ENCODE measurements around the gene SBF1. TPM values are rescaled to one million over a fixed set of nuclear protein-coding genes. Genes with fewer than 3 reads are reported as not detected.
"Not testable (repeated sequence)": the region's sequence is repeated elsewhere in the genome, so short reads cannot be mapped to it uniquely, and the experiment has no call there.

The SBF1 gene, protein sequence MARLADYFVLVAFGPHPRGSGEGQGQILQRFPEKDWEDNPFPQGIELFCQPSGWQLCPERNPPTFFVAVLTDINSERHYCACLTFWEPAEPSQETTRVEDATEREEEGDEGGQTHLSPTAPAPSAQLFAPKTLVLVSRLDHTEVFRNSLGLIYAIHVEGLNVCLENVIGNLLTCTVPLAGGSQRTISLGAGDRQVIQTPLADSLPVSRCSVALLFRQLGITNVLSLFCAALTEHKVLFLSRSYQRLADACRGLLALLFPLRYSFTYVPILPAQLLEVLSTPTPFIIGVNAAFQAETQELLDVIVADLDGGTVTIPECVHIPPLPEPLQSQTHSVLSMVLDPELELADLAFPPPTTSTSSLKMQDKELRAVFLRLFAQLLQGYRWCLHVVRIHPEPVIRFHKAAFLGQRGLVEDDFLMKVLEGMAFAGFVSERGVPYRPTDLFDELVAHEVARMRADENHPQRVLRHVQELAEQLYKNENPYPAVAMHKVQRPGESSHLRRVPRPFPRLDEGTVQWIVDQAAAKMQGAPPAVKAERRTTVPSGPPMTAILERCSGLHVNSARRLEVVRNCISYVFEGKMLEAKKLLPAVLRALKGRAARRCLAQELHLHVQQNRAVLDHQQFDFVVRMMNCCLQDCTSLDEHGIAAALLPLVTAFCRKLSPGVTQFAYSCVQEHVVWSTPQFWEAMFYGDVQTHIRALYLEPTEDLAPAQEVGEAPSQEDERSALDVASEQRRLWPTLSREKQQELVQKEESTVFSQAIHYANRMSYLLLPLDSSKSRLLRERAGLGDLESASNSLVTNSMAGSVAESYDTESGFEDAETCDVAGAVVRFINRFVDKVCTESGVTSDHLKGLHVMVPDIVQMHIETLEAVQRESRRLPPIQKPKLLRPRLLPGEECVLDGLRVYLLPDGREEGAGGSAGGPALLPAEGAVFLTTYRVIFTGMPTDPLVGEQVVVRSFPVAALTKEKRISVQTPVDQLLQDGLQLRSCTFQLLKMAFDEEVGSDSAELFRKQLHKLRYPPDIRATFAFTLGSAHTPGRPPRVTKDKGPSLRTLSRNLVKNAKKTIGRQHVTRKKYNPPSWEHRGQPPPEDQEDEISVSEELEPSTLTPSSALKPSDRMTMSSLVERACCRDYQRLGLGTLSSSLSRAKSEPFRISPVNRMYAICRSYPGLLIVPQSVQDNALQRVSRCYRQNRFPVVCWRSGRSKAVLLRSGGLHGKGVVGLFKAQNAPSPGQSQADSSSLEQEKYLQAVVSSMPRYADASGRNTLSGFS (N-terminal part only)
- 10 to 100 TPM; 58.5 to 83.8 TPM for total RNA-seq
- long read RNA-seq, donor 1, full-length matches to known transcripts = 2 of 26 reads
- long read RNA-seq, donor 1, partial matches to known transcripts = 9 of 26 reads
- long read RNA-seq, donor 1, other reads (novel, unspliced or antisense) = 15 of 26 reads
- long read RNA-seq, donor 2, partial matches to known transcripts = 36 of 46 reads
- long read RNA-seq, donor 2, other reads (novel, unspliced or antisense) = 10 of 46 reads

GRCh38 chr22:50474710-50475651 lies at the start of gene SBF1:
Gene SBF1 (minus strand): TSS chr22:50475035. CDS start chr22:50474840, 195 bp downstream.
- DNase-seq (ENCODE audit: low spot score) = peak; percentile 96
- intact Hi-C loops (cut with DNase I) = loop anchor here in 1 of 2 donors (10.0 kb wide), 1 partner anchor 230 kb away; the partner anchor contains the start of gene TUBGCP6

DNA sequence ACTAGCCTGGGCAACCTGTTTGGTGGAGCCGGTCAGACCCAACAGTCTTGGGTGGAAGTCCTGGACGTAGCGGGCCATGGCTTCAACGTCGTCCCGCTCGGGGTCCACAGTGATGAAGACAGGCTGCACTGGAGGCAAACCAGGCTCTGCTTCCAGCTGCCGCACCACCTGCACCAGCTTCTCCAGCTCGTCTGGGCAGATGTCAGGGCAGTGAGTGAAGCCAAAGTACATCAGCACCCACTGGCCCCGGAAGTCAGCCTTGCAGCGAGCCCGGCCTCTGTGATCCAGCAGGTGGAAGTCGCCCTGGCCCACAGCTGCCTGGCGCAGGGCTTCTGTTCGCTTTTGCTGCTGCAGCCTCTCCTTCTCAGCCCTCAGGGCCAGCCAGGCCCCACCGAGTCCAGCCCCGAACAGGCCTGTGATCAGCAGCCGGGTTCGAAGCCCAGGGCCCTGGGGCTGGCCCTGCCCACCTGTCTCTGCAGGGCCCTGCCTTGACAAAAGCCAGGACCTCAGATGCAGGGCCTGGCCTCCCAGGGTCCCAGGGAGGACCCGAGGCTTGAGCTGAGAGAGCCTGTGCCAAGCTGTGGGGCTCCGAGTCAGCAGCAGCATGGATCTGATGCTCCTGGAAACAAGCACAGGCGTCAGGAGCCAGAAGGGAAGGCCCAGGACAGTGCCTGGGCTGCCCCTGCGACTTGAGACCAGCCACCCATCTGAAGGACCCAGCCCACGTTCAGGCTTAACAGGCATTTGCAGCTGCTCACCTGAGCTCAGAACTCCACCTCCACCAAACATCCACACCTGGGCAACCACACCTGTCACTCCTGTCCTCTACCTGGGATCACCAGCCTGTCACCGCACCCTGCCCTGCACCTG lies 49.2 kb upstream of the SBF1 start:
- DNase-seq (ENCODE audit: low spot score) = no peak
- intact Hi-C loops (cut with DNase I) = no loop called here

GRCh38 chr22:50523458-50523805 lies 48.6 kb upstream of the SBF1 start:
- intact Hi-C loops (cut with DNase I) = no loop called here
- DNase-seq (ENCODE audit: low spot score) = no peak

- intact Hi-C loops (cut with DNase I) = no loop called here
- no peak for DNase-seq (ENCODE audit: low spot score)
Measured at GRCh38 chr22:50522806-50523438, 48.1 kb upstream of the SBF1 start.

DNA sequence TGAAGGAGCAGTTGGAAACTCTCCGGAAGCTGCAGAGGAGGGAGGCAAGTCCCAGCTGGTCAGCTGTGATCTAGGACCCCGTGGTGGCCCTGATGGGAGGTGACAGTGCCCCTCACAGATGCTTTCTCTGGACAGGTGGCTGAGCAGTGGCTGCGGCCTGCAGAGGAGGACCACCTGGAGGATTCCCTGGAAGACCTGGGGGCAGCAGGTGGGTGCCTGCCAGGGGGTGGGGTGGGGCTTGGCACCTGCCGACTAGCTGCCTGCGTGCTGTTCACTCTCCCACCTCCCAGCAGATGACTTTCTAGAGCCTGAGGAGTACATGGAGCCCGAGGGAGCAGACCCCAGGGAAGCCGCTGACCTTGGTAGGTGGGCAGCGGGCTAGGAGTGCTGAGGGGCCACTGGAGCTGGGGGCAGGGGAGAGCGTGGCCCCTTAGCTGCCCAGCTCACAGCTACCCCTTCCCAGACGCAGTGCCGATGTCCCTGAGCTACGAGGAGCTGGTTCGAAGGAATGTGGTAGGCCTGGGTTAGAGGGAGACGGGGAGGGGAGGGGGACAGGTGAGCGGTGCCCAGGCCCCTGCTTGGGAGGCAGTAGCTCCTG lies 47.5 kb upstream of the SBF1 start:
- DNase-seq (ENCODE audit: low spot score) = no peak
- intact Hi-C loops (cut with DNase I) = no loop called here

DNA sequence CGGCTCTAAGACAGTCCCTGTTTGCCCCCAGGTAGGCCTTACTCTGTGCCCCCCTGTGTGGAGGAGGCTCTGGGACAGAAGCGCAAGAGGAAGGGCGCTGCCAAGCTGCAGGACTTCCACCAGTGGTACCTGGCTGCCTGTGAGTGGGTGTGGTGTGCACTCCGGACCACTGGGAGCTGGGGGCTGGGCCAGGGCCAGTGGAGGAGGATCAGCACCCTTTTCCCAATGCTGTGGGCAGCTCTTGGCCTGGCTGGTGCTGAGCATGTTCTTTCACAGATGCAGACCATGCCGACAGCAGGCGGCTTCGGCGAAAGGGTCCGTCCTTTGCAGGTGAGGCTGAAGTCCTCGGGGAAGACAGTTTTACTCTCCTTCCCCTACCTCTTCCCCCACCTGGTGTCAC lies 46.9 kb upstream of the SBF1 start:
- no peak for DNase-seq (ENCODE audit: low spot score)
- intact Hi-C loops (cut with DNase I) = no loop called here

GRCh38 chr22:50520826-50521453 lies 46.1 kb upstream of the SBF1 start:
- DNase-seq (ENCODE audit: low spot score) = no peak
- intact Hi-C loops (cut with DNase I) = no loop called here

- intact Hi-C loops (cut with DNase I); DNase-seq (ENCODE audit: low spot score): not testable (repeated sequence)
Measured at GRCh38 chr22:50520184-50520583, 45.3 kb upstream of the SBF1 start.

- intact Hi-C loops (cut with DNase I) = no loop called here
- DNase-seq (ENCODE audit: low spot score) = no peak
Measured at GRCh38 chr22:50519151-50519550, 44.3 kb upstream of the SBF1 start.

DNA sequence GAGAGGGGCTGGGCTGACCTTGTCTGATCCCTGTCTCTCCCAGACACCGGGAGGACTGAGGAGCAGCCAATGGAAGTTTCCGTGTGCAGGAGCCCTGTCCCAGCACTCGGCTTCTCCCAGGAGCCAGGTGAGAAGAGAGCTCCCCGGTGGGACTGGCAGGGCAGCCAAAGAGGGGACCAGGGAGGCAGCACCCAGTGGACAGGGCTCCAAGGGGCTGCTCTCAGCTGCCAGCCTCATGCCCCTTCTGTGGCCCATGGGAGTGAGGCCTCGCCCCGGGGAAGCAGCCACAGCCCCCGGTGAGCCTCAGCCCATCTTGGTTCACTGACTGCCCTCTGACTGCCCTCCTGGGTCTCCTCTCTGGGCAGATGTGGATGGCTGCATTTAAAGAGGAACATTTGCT lies 43.8 kb upstream of the SBF1 start:
- intact Hi-C loops (cut with DNase I) = no loop called here
- no peak for DNase-seq (ENCODE audit: low spot score)

GRCh38 chr22:50517495-50518260 lies 42.8 kb upstream of the SBF1 start:
- intact Hi-C loops (cut with DNase I) = no loop called here

DNA sequence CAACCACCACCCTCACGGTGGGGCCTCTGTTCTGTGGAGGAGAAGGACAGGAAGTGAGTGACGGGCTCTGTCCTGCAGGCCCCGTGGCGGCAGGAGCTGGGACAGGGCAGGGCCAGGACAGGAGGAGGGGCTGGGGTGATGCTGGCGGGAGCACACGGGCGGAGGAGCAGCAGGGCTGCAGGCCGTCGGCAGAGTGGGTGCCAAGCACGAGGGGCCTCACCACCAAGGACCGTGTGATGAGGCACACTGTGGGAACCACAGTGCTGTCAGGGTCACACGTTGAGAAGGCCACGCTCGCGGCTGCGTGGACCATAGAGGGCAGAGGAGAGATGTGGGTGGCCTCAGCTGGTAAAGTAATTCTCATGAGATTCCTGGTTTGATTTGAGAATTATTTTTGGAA lies 42.1 kb upstream of the SBF1 start:
- intact Hi-C loops (cut with DNase I) = no loop called here

More at GRCh38 chr22:50517495-50518260, 42.8 kb upstream of the SBF1 start:
- no peak for DNase-seq (ENCODE audit: low spot score)

DNA sequence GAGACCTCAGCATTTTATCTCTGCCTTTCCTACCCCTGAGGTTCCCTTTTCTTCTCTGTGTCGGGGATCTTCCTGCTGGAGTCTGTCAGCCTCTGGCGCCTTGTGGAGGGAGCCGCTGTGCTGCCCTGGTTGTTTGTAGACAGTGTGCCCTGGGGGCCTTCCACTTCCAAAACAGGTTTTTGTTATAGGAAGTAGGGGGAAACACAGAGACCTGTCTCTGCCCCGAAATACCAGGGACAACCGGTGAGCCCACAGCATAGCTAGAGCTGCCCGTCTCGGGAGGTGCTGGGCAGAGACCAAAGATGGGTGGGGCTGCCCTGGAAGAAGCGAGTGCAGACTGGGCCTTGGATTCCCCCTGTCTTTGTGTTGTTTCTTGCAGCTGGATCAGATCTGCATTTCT lies 41.2 kb upstream of the SBF1 start:
- no peak for DNase-seq (ENCODE audit: low spot score)
- intact Hi-C loops (cut with DNase I) = no loop called here

More for the DNA sequence above, 42.1 kb upstream of the SBF1 start:
- no peak for DNase-seq (ENCODE audit: low spot score)

DNA sequence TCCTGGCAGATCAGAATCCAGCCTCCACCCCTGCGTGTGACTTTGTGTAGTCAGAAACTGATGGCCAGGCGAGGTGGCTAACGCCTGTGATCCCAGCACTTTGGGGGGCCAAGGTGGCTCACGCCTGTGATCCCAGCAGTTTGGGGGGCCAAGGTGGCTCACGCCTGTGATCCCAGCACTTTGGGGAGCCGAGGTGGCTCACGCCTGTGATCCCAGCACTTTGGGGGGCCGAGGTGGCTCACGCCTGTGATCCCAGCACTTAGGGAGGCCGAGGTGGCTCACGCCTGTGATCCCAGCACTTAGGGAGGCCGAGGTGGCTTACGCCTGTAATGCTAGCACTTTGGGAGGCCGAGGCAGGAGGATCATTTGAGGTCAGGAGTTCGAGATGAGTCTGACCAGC lies 38.3 kb upstream of the SBF1 start:
- intact Hi-C loops (cut with DNase I) = no loop called here
- DNase-seq (ENCODE audit: low spot score) = no peak

GRCh38 chr22:50508897-50509296 lies 34.1 kb upstream of the SBF1 start:
- DNase-seq (ENCODE audit: low spot score) = no peak
- intact Hi-C loops (cut with DNase I) = loop anchor here in 1 of 2 donors (10.0 kb wide), 1 partner anchor 254 kb away; the partner anchor contains the start of gene HDAC10

Measured in posterior vena cava (tissue), 2 donors.